GM20431 (cell line): Measurements from ENCODE around the gene ENO2.
"Not testable (repeated sequence)": the region's sequence is repeated elsewhere in the genome, so short reads cannot be mapped to it uniquely, and the experiment has no call there.

Experiments
- in situ Hi-C: fragments of 300-500 bp; cut with MseI, MboI; formaldehyde crosslinking; loops from one replicate; pipeline ENCODE4 v1.15.0; 2020; ENCODE audit warnings: low sequenced_read_pairs; ENCODE audit not compliant: unreplicated experiment

Gene ENO2

GRCh38 chr12:6914246-6914946 lies at the start of gene ENO2:
TSS of gene ENO2 (plus strand) at chr12:6914580. CDS start at chr12:6915833, 1,253 bp downstream.
- in situ Hi-C loops = no loop called here

GRCh38 chr12:6865307-6865706 lies 49.1 kb upstream of the ENO2 start:
- in situ Hi-C loops = not testable (repeated sequence)

DNA sequence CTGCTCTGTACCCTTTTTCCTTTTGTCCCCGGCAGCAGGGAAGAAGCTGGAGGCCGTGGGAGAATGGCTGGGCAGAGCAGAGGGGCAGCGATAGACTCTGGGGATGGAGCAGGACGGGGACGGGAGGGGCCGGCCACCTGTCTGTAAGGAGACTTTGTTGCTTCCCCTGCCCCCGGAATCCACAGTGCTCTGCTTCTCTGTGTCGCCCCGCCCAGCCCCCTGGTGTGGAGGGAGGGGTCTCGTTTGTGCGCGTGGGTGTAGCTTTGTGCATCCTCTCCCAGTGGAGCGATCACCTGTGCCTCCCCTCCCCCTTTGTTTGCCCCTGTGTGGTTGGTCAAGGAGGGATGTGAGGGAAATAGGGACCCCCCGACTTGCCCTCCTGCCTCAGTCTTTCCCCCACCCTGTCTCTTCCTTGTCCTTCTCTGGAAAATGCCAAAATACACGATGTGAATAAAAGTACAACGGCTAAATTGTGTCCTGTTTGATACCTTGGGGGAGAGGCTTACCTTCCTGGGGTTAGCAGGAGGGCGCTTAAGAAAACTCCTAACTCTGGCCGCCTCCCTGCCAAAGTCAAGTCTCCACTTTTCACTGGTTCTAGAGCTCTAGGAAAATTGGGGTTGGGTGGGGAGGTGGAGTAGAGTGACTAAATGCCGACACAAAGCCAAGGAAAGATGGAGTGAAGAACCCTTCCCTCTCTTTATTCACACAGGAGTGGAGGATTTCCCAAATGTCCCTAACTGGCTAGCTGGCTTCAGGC lies 48.0 kb upstream of the ENO2 start:
- in situ Hi-C loops = no loop called here

DNA sequence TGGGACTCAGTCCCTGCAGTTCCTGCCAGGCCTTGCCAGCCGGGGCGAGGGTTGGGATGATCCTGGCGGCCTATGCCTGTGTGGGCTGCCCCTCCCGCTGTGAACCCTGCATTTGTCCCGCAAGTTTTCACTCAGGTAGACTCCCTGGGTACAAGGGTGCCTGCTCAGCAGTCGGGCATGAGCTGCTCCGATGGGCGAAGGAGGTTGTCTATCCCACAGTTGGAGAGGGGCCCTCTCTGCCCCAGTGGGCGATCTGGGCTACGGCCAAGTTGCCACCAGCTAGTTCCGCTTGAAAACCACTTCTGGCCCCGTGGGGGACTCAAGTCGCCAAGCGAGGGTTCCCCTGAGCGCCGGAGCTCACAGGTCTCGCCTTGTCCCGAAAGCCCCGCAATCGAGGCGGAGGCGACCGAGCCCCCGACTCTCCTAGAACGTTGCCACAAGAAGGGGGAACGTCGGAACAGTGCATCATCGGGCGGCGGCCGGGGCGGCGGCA lies 47.4 kb upstream of the ENO2 start:
- in situ Hi-C loops = no loop called here

GRCh38 chr12:6867413-6868210 lies 46.8 kb upstream of the ENO2 start, which contains the start of gene TPI1:
TSS of gene TPI1 (plus strand) at chr12:6867531. CDS start at chr12:6867567, 36 bp downstream.
- in situ Hi-C loops = no loop called here

GRCh38 chr12:6868211-6869048 lies 46.0 kb upstream of the ENO2 start:
- in situ Hi-C loops = no loop called here

GRCh38 chr12:6869049-6870021 lies 45.0 kb upstream of the ENO2 start:
- in situ Hi-C loops = no loop called here

- in situ Hi-C loops = not testable (repeated sequence)
These were observed 44.1 kb upstream of the ENO2 start for GRCh38 chr12:6870304-6870703.

DNA sequence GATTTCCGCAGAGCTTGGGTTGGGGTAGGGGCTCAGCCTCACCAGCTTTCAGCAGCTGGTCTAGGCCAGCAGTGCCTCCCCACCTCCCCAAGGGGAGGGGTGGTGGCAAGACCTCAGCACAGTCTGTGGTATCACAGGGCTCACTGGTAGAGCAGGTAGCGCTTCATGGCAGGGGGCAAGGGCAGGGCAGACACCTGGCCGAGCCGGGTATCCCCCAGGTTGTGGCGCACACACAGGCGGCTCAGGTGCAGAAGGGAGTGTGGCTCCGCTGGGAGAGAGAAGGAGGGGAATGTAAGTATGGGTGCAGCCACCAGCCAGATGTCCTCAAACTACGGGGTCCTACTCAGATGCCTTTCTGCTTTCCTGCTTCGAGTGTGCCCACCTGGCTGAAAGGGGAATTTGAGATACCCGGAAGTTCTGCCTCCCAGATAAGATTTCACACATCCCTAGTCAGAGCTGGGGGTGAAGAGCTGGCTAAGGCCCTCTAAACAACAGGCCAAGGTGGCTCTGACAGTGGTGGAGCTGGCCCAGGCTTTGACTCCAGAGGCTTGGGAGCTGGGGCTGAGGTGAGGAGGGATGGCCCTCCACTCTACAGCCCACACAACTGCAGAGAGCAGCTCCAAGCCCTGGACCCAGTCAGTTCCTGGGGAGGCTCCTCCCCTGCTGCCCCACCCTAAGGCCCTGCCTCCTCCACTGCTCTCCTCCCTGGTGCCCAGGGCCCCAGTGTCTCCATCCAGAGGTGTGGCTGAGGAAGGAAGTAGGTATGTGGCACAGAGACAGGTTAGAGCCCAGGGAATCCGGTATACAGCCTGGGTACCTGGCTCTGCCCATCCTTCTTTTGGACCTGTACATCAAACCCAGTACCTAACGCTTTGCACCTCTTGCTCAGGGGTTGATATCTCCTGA lies 43.1 kb upstream of the ENO2 start:
- in situ Hi-C loops = no loop called here

DNA sequence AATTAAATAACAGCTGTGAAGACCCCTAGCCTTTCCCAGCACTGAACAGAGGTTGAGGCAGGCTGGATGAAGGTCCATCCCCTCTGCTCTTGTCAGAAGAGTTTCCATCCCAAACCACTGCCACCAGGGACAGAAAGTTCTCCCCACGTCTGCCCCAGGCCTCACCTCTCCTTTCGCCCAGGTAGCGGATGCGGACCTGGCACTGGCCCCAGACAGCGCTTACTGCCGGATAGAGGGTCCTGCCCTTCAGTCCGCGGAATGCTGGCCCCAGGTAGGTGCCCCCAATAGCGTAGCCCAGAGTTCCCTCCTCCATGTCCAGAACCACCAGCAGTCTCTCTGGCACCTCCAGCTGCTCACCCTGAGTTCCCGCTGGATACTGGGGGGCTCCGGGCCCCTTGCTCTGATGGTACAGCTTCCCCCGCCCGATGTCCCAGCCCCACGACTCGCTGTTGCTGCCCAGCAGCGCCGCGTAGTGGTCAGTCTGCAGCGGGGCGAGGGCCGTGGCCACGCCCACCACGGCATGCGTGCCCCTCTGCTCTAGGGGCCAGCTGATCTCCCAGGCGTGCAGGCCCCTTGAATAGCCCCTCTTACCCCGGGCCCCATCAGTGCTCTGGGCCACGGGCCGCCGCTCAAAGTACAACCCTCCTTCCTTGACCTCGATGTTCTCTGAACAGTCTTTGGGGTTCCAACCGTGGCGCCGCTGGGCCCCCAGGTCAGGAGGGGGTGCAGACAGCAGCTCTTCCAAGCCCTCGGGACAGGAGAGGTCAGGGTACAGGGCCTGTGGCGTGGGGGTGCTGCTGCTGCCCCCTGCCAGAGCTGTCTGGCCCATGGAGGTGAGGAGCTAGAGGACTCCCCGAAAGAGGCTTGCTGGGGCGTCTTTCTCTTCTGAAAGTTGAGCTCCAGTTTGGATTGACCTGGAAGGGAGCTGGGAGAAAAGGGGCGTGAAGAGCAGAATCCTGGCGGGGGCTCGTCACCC lies 42.0 kb upstream of the ENO2 start:
- in situ Hi-C loops = no loop called here

DNA sequence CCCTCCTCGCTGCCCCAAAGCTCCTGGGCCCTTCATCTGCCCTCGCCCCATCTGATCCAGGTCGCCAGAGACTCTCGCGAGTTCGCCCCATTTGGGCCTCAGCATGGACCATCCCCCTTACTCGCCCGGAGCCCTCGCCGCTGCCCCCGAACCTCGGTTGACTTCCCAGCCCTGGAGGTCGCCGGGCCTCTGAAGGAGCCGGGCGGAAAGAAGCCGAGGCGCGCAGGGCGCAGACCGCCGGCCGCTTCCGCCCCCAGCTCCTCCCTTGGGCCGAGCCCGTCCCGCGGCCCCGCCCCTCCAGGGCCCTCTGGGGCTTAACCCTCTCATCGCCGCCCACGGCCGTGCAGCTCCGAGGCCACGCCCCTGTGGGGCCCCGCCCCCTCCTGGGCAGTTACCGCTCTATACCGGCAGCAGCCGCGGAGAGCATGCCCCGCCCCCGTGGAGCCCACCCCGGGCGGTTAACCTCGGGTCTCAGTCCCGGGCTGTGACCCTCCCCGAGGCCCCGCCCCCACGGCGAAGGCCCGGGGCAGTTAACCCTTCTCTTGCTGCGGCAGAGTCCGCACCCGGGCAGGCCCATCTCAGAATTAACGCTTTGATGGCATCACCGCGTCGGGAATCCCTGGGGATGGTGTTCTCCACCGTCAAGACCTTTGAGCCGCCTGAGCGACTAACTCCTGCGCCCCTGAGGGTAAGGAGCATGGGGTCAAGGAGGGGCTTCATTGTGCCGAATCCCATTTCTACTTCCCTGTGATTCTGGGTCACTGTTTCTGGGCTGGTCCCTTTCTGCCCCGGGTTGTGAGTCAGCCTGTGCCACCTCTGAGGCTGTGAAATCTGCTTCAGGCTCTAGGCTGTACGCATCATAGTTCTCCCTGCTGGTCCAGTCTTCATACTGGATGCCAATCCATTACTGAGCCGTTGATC lies 41.0 kb upstream of the ENO2 start, which contains the start of gene SPSB2:
TSS of gene SPSB2 (minus strand) at position 210 of the 921 bp plus-strand sequence. CDS start 402 bp downstream, outside the sequence.
- in situ Hi-C loops = no loop called here

DNA sequence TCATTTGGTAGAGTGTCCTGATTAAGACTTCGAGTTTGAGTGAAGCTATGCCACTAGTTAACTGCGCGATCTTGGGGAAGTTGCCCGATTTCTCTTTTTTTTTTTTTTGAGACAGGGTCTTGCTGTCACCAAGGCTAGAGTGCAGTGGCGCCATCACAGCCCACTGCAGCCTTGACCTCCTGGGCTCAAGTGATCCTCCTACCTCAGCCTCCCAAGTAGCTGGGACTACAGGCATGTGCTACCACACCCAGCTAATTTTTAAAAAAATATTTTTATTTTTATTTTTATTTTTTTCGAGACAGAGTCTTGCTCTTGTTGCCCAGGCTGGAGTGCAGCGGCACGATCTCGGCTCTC lies 40.4 kb upstream of the ENO2 start:
- in situ Hi-C loops = not testable (repeated sequence)

GRCh38 chr12:6879824-6880223 lies 34.6 kb upstream of the ENO2 start:
- in situ Hi-C loops = not testable (repeated sequence)

- in situ Hi-C loops = no loop called here
These were observed 31.1 kb upstream of the ENO2 start for GRCh38 chr12:6883252-6883651.

- in situ Hi-C loops = no loop called here
These were observed 30.7 kb upstream of the ENO2 start for GRCh38 chr12:6883683-6884082.
